ENCODE measurements around the gene HAND2.

DNA sequence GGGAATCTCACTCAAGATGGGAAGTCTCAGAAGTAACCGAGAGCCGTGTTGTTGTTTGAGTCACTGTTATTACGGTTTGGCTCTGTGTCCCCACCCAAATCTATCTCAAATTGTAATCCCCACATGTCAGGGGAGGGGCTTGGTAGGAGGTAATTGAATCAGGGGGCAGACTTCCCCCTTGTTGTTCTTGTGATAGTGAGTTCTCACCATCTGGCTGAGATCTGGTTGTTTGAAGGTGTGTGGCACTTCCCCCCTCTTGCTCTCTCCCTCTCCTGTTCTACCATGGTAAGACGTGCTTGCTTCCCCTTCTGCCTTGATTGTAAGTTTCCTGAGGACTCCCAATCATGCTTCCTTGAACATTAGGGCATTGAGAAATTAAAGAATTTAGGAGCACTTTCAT, 37.0 kb downstream of the HAND2 start:
- no peak for TF ChIP-seq CTBP1 (IDR thresholded peaks at IDR 0.05; ENCODE audit: borderline replicate concordance)
- no peak for TF ChIP-seq TARDBP (IDR thresholded peaks at IDR 0.05)
- no peak for TF ChIP-seq FOXM1 (IDR thresholded peaks at IDR 0.05; ENCODE audit: borderline replicate concordance)
- no peak for TF ChIP-seq FOXA1 (IDR thresholded peaks at IDR 0.05)
- no peak for TF ChIP-seq BHLHE40 (IDR thresholded peaks at IDR 0.05; ENCODE audit: borderline replicate concordance)
- TF ChIP-seq NFRKB (IDR thresholded peaks at IDR 0.05): no peak
- no peak for TF ChIP-seq HDGF (IDR thresholded peaks at IDR 0.05; ENCODE audit: borderline replicate concordance)
- TF ChIP-seq SUZ12 (IDR thresholded peaks at IDR 0.05): no peak
- TF ChIP-seq PKNOX1 (IDR thresholded peaks at IDR 0.05): no peak
- TF ChIP-seq FOXK2 (IDR thresholded peaks at IDR 0.05): no peak
- TF ChIP-seq SP1 (IDR thresholded peaks at IDR 0.05): no peak
